Measurements from ENCODE around the gene TXNDC12. TPM values are rescaled to one million over a fixed set of nuclear protein-coding genes. Genes with fewer than 3 reads are reported as not detected.
"Not testable (repeated sequence)": the region's sequence is repeated elsewhere in the genome, so short reads cannot be mapped to it uniquely, and the experiment has no call there.

Gene TXNDC12
- total RNA-seq, 1 donor from 2014 or later = 44.8 TPM

DNA sequence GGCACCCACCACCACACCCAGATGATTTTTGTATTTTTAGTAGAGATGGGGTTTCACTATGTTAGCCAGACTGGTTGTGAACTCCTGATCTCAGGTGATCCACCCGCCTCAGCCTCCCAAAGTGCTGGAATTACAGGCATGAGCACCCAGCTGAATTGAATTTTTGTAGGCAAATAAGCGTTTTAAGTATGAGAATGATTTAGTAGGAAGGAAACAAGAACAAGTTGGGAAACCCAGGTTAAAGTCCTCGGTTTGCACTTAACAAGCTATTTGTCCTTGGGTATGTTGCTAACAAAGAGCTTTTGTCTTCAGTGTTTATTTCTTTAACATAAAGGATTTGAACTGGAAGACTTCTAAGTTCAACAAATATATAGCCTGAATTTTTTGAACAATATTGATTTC lies 25.0 kb upstream of the TXNDC12 start:
- intact Hi-C loops (cut with DNase I) = no loop called here
- Histone ChIP-seq H3K4me1 (no peaks in the 10 kb centered on the region), H3K36me3 (peaks cover 29% of the 10 kb centered on the region), H3K4me3 (no peak overlapping the region), H3K27ac (no peak overlapping the region), H3K9me3 (no peaks in the 10 kb centered on the region), H3K27me3 (no peaks in the 10 kb centered on the region)
- no peak for DNase-seq
- TF ChIP-seq, protein P1, sequence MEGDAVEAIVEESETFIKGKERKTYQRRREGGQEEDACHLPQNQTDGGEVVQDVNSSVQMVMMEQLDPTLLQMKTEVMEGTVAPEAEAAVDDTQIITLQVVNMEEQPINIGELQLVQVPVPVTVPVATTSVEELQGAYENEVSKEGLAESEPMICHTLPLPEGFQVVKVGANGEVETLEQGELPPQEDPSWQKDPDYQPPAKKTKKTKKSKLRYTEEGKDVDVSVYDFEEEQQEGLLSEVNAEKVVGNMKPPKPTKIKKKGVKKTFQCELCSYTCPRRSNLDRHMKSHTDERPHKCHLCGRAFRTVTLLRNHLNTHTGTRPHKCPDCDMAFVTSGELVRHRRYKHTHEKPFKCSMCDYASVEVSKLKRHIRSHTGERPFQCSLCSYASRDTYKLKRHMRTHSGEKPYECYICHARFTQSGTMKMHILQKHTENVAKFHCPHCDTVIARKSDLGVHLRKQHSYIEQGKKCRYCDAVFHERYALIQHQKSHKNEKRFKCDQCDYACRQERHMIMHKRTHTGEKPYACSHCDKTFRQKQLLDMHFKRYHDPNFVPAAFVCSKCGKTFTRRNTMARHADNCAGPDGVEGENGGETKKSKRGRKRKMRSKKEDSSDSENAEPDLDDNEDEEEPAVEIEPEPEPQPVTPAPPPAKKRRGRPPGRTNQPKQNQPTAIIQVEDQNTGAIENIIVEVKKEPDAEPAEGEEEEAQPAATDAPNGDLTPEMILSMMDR (IDR thresholded peaks at IDR 0.05) = no peak
- no peak for ATAC-seq

DNA sequence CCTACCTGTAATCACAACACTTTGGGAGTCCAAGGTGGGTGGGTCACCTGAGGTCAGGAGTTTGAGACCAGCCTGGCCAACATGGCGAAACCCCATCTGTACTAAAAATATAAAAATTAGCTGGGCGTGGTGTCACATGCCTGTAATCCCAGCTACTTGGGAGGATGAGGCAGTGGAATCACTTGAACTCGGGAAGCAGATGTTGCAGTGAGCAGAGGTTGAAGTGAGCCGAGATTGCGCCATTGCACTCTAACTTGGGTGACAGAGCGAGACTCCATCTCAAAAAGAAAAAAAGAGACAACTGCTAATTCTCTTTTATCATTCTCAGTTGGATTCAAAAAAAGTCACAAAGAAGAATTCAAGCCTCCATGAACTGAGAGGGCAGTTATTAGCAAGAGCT lies 22.3 kb upstream of the TXNDC12 start:
- intact Hi-C loops (cut with DNase I); H3K9me3 ChIP-seq; ATAC-seq; H3K27me3 ChIP-seq; H3K27ac ChIP-seq; H3K4me1 ChIP-seq; H3K4me3 ChIP-seq; DNase-seq: not testable (repeated sequence)
- H3K36me3 ChIP-seq = peaks cover 34% of the 10 kb centered on the region

DNA sequence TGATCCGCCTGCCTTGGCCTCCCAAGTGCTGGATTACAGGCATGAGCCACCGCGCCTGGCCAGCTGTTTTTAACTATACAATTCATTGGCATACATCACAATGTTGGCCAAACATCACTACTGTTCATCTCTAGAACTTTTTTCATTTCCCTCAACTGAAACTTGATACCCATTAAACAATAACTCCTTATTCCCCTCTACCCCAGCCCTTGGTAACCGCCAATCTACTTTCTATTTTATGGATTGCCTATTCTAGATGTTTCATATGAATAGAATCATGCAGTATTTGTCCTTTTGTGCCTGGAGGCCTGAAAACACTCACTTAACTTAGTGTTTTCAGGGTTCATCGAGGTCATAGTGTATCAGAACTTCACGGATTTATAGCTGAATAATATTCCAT lies 17.3 kb upstream of the TXNDC12 start:
- ATAC-seq = no peak
- H3K36me3 ChIP-seq = peaks cover 42% of the 10 kb centered on the region

DNA sequence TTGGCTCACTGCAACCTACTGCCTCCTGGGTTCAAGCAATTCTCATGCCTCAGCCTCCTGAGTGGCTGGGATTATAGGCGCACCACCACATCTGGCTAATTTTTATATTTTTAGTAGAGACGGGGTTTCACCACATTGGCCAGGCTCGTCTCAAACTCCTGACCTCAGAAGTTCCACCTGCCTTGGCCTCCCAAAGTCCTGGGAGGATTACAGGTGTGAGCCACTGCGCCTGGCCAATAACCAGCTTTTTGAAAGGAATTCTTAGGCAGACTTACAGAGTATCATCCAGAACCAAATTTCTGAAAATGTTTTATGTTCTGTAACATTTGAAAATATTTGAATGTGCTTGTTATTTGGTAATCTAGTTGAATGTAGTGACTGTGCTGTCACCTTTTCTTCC lies 15.7 kb upstream of the TXNDC12 start:
- Histone ChIP-seq H3K9me3 (no peaks in the 10 kb centered on the region), H3K36me3 (peaks cover 57% of the 10 kb centered on the region), H3K4me3 (no peak overlapping the region), H3K27me3 (no peaks in the 10 kb centered on the region), H3K4me1 (no peaks in the 10 kb centered on the region), H3K27ac (no peak overlapping the region)
- no peak for ATAC-seq
- intact Hi-C loops (cut with DNase I) = no loop called here
- no peak for DNase-seq
- TF ChIP-seq, protein P1 (IDR thresholded peaks at IDR 0.05) = no peak

More for the DNA sequence above, 17.3 kb upstream of the TXNDC12 start:
- no peaks in the 10 kb centered on the region for H3K9me3 ChIP-seq
- H3K4me3 ChIP-seq = no peak overlapping the region
- H3K27ac ChIP-seq = no peak overlapping the region
- no peak for DNase-seq
- intact Hi-C loops (cut with DNase I) = no loop called here
- H3K4me1 ChIP-seq = no peaks in the 10 kb centered on the region
- H3K27me3 ChIP-seq = no peaks in the 10 kb centered on the region
- TF ChIP-seq, protein P1 (IDR thresholded peaks at IDR 0.05) = no peak

DNA sequence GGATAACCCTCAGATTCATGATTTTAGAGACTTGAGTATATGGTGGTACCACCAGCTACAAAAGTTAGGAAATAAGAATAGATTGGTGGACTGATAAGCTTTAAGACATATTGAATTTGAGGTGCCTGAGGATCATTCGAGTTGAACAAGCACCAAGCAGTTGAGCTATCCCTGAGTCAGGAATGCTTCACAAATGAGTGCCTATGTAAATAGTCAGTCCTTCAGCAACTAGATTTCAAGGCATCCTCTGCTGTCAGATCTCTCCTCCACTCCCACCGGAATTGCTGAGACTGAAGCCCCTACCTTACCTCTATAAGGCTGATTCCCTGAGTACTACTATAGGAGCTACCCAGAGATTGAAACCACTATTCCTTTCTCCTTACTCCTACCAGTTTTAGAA lies 8.2 kb upstream of the TXNDC12 start:
- TF ChIP-seq, protein P1 (IDR thresholded peaks at IDR 0.05) = no peak
- Histone ChIP-seq H3K9me3 (no peaks in the 10 kb centered on the region), H3K4me3 (no peak overlapping the region), H3K27ac (no peak overlapping the region), H3K27me3 (no peaks in the 10 kb centered on the region), H3K4me1 (peaks cover 15% of the 10 kb centered on the region), H3K36me3 (peaks cover 83% of the 10 kb centered on the region)
- intact Hi-C loops (cut with DNase I) = no loop called here
- ATAC-seq = no peak
- no peak for DNase-seq

DNA sequence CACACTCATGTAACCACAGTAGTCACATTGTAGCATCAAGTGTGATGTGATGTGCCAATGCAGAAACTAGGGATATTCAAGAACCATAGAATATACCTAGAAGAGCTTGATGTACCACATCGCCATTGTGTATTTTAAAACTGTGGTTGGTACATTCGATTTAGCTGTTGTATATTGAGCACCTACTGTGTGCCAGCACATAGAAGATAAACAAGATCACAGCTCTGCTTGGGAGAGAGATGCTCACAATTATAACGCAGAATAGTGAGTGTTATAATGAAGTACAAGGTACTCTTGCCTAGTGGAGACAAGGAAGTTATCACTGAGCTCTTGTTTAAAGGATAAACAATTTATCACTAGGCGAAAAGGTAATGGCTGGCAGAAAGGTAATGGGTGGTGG lies 5.8 kb upstream of the TXNDC12 start:
- intact Hi-C loops (cut with DNase I) = no loop called here
- H3K4me3 ChIP-seq = no peak overlapping the region
- no peak for DNase-seq
- no peak overlapping the region for H3K27ac ChIP-seq
- no peaks in the 10 kb centered on the region for H3K27me3 ChIP-seq
- ATAC-seq = no peak
- TF ChIP-seq, protein P1 (IDR thresholded peaks at IDR 0.05) = no peak
- H3K9me3 ChIP-seq = no peaks in the 10 kb centered on the region
- peaks cover 60% of the 10 kb centered on the region for H3K36me3 ChIP-seq
- H3K4me1 ChIP-seq = peaks cover 30% of the 10 kb centered on the region
